Activated effector memory CD4-positive, alpha-beta T cell treated with anti-CD3 and anti-CD28 coated beads, Interleukin-2, amount 50 U/mL, for 16 hours (primary cell): ENCODE measurements around the gene MAP2K7.
"Not testable (repeated sequence)": the region's sequence is repeated elsewhere in the genome, so short reads cannot be mapped to it uniquely, and the experiment has no call there.

Experiments
- DNase-seq: peaks from one replicate; pipeline ENCODE4 v3.0.0-alpha.2; 2020

MAP2K7 gene

DNA sequence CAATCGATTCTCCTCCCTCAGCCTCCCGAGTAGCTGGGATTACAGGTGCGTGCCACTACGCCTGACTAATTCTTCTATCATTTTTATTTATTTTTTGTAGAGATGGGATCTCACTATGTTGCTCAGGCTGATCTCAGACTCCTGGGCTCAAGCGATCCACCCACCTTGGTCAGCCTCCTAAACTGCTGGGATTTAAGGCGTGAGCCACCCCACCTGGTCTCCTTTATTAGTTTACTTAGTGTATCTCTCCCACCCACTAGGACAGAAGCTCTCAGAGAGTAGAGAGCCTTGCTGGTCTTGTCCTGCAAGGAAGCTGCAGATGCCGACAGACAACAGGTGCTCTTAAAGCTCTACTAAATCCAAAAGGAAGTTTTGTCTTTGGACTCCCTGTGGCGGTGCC lies 17.9 kb upstream of the MAP2K7 start:
- no peak for DNase-seq

DNA sequence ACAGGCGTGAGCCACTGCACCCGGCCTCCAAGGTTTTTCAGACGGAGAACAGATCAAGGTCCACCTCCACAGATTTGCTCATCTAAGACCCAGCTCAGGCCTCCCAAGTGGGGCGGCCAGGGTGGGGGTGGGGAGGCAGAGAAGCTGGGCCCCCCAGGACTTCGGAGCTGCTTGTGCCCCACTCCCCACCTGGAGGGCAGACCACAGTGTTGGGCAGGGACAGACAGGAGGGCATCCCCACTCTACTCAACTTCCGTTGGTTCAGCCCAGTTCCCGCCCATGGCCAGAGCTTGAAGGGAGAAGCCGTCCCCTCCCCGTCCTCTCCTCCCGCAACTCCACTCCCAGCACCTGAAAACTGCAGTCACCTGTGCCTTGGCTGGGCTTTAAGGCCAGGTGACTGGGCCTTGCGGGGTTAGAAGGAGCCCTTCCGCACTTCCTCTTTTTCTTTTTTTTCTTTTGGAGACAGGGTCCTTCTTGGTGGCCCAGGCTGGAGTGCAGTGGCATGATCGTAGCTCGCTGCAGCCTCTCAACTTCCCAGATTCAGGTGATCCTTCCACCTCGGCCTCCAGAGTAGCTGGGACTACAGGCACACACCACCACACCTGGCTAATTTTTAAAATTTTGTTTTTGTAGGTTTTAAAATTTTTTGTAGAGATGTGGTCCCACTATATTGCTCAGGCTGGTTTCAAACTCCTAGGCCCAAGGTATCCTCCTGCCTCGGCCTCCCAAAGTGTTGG lies 16.1 kb upstream of the MAP2K7 start:
- no peak for DNase-seq

DNA sequence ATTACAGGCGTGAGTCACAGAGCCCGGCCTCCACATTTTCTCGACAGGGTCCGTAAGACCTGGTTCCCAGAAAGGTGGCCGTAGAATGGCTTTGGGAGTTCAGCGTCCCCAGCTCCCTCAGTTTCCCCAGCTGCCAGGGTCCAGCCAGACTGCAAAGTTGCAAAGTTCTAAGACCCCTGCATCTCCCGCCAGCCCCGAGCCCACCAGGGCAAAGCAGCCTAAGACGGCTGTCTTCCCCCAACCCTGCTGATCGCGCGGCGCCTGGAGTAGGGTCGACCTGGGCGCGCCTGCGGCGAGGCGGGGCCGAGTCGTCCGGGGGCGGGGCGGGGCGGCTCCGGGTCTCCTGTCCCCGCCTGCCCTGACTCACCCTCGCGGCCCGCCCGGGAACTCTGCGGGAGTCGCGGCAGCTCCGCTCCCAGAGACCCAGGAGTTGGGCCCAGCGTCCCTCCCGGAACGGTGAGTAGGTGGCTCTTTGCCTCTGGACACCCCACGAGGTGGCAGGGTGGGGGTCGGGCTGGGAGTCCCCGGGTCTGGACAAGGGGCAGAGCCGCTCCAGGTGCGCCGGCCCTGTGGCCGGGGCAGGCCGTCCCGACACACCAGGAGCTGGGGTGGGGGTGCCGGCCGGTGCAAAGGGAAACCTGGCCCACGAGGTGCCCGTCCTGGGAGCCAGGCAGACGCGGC lies 15.4 kb upstream of the MAP2K7 start, which contains the start of gene LRRC8E:
TSS of gene LRRC8E (plus strand) at position 366 of the 681 bp plus-strand sequence. CDS start 7,094 bp downstream, outside the sequence.
- DNase-seq: peak; percentile 76

DNA sequence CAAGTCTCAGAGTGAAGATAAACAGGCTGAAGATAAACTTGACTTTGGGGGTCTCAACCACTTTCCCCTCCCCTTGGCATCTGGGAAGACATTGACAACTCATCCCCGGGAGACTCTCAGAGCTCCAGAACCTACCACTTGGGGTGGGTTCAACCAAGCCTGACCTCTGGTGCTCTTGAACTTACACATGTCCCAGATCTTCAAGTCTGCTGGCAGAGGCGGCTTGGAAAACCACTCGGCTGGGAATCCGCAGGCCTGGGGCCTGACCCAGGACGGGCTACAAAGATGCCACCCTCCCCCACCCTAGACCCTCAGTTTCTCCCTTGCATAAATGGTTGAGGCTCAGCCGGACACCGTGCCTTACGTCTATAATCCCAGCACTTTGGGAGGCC lies 14.9 kb upstream of the MAP2K7 start:
- DNase-seq: no peak

DNA sequence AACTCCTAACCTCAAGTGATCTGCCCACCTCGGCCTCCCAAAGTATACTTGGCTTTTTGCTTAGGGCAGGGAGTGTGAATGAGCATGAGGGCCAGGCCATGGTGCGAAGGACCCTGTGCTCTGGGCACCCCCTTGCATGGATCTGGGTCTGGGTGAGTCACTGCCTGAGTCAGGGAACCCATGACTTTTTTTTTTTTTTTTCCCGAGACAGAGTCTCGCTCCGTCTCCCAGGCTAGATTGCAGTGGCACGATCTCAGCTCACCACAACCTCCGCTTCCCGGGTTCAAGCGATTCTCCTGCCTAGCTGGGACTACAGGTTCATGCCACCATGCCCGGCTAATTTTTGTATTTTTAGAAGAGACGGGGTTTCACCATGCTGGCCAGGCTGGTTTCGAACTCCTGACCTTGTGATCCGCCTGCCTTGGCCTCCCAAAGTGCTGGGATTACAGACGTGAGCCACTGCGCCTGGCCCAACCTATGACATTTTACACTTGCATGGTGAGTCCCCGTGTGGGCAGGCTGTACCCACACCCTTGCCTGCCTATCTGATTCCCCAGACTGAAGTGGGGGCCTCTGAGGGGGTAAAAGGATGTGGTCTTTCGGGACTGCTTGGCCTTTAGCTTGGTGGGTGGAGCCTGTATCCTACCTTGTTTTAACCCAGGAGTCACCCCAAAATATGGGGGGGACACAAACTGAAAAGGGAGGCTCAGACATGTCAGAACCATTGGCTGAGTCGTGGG lies 10.1 kb upstream of the MAP2K7 start:
- not testable (repeated sequence) for DNase-seq

DNA sequence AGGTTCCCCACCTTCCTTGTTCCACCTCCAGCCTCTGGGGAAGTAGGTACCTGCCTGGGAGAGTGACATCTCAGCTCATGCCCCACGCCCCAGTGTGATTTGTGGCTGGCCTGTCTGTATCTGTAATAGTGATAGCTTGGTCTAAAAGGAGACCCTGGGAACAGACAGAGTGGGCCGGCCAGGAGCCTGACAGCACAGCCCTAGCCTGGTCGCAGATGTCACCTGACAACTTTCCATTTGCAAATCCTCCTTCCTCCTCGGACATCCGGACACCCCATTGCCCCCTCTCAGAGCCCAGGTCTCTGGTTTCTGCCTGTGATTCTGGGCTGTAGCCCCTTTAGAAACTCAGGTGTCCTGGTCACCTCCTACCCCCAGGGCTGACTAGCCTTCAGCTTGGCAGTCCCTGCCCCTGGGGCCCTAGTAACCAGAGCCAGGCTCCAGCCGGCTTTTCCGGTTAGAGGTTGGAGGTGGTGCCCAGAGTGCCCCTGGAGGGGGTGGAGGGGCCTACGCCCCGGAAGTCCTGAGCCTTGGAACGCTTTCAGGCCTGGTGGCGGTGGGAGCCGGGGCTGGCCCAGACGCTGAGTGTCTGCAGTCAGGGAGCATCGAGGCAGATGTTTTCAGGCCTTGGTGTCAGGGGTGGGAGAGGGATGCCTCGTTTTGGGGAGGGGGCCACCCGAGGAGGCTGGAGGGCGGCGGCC lies 8.9 kb upstream of the MAP2K7 start:
- no peak for DNase-seq

DNA sequence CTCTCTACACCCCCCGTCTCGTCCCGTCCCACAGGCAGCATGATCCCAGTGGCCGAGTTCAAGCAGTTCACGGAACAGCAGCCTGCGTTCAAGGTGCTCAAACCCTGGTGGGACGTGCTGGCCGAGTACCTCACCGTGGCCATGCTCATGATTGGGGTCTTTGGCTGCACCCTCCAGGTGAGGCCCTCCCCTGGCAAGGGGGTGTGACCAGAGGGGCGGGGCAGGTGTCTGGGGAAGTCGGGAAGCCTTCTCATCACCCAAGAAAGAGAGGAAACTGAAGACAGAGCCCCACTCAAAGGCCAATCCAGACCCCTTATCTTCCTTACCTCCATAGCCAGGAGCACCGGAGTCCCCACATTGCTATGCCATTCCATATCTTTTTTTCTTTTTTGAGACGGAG lies 8.1 kb upstream of the MAP2K7 start:
- no peak for DNase-seq

DNA sequence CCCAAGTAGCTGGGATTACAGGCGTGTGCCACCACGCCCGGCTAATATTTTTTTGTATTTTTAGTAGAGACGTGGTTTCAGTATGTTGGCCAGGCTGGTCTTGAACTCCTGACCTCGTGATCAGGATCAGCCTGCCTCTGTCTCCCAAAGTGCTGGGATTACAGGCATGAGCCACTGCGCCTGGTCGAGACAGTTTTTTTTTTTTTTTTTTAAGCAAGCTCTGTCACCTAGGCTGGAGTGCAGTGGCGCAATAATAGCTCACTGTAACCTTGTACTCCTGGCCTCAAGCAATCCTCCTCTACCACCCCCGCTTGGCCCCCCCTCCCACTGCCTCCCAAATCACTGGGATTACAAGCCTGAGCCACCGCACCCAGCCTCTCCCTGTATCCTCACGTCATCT lies 6.4 kb upstream of the MAP2K7 start:
- DNase-seq: no peak

DNA sequence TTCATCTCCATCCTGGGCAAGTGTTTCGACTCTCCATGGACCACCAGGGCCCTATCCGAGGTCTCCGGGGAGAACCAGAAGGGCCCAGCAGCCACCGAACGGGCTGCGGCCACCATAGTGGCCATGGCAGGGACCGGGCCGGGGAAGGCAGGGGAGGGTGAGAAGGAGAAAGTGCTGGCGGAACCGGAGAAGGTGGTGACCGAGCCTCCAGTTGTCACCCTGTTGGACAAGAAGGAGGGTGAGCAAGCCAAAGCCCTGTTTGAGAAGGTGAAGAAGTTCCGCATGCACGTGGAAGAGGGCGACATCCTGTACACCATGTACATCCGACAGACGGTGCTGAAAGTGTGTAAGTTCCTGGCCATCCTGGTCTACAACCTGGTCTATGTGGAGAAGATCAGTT lies 4.7 kb upstream of the MAP2K7 start:
- DNase-seq: no peak

DNA sequence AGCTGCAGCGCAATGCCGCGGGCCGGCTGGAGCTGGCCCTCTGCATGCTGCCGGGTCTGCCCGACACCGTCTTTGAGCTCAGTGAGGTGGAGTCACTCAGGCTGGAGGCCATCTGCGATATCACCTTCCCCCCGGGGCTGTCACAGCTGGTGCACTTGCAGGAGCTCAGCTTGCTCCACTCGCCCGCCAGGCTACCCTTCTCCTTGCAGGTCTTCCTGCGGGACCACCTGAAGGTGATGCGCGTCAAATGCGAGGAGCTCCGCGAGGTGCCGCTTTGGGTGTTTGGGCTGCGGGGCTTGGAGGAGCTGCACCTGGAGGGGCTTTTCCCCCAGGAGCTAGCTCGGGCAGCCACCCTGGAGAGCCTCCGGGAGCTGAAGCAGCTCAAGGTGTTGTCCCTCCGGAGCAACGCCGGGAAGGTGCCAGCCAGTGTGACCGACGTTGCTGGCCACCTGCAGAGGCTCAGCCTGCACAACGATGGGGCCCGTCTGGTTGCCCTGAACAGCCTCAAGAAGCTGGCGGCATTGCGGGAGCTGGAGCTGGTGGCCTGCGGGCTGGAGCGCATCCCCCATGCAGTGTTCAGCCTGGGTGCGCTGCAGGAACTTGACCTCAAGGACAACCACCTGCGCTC lies 3.8 kb upstream of the MAP2K7 start:
- DNase-seq: no peak

DNA sequence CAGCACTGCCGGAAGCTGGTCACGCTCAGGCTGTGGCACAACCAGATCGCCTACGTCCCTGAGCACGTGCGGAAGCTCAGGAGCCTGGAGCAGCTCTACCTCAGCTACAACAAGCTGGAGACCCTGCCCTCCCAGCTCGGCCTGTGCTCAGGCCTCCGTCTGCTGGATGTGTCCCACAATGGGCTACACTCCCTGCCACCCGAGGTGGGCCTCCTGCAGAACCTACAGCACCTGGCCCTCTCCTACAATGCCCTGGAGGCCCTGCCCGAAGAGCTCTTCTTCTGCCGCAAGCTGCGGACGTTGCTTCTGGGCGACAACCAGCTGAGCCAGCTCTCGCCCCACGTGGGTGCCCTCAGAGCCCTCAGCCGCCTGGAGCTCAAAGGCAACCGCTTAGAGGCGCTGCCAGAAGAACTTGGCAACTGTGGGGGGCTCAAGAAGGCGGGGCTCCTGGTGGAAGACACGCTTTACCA lies 3.2 kb upstream of the MAP2K7 start:
- no peak for DNase-seq

DNA sequence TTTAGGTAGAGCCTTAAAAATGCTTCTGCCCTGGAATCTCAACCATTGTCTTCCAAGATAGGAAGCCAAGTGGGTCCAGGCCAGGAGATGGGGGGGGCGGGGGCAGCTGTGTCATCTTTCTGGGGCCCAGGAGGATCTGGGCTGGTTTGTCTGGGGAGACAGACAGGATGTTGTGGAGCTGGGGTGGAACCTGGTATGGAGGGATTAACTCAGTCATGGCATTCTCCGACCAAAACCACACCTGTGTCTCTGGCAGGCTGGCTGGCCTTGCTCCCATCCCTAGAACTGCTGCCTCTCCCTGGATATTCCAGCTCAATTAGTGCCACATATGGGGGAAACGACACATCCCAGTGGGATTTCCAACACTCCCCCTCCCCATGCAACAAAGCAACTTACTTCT lies 2.7 kb upstream of the MAP2K7 start:
- no peak for DNase-seq

DNA sequence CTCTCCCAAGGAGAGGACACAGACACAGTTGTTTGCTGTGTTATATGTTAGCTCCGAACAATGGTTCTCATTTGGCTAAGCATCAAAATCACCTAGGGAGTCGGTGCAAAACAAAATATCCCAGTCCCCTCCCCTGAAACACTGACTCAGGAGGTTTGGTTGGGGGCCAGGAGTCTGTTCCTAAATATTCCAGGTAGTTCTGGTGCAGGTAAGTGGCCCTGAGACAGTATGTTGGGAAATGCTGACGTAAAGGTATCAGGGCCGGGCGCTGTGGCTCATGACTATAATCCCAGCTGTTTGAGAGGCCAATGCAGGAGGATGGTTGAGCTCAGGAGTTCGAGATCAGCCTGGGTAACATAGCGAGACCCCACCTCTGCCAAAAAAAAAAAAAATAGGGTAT lies 2.3 kb upstream of the MAP2K7 start:
- no peak for DNase-seq

DNA sequence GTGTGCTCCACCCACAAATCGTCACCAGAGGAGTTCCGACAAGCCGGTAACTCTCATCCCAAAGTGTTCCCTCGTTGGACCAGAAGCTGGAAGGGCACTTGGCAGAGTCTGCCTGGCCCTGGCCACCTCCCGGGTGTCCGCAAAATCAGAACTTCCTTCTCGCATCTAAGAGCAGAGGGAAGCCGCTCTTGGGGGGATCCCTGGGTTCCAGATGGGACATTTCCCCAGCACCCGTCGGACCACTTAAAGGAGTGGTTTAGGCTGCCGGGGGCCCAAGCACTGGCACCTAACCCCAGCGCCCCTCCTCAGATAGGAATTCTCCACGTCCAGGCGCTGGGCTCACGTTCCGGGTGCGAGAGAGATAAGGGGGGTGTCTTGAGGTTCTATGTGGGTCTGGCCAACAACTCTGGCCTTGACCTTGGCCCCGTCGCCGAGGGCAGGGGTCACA lies 857 bp upstream of the MAP2K7 start:
- no peak for DNase-seq

DNA sequence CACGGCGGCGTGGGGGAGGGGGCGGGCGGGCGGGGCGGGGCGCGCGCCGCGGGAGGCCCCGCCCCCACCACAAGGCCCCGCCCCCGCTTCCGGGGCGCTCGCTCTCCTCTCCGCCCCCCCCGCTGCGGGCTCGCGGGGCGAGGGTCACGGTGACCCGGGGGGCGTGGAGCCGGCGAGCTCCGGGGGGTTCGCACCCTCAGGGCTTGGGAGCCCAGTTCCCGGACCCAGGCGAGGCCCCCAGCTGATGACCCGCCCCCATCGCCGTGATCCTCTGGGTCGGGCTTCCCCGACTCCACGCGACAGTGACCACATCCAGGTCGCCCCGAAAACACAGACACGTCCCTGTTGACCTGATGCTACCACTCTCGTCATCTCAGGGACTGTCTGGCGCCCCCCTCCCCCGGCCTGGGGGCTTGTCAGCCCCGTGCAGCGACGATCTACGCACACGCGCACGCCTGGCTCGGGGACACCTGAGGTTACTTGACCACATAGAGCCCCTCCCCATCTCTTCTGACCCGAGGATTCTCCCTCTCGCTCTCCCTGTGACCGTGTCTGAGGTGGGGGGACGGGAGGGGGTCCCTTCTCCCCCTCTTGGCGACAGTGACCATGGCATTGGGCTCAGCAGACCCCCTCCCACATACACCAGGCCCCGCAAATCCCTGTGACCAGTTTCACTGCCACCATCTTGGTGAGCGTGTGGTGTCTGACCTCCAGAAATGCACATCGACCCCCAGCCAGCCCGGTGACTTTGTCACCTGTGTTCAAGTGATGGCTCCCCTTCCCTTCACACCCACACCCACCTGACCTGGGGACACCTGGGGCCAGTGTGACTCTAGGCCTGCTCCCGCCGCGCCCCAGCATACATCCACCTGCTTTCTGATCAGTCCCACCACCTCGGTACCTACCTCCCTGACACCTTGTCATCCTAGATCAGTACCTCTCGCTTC lies 670 bp downstream of the MAP2K7 start:
- no peak for DNase-seq

DNA sequence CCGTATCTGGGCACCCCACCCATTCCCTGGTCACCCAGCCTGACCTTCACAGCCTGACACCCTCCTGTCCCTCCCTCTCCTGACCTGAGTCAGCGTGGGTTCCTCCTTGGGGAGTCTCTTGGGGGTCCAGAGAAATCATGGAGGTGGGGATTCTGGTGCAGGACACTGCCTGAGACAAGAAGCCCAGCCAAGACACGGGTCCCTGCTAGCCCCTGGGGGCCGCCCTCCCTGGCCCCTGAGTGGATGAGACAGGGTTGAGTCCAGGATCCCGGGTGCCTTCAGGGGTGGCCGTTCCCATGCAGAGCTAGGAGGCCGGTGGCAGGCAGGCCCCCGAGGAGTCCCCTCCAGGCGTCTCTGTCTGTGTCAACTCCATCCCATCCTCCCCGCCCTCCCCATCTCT lies 1.6 kb downstream of the MAP2K7 start:
- DNase-seq: no peak

DNA sequence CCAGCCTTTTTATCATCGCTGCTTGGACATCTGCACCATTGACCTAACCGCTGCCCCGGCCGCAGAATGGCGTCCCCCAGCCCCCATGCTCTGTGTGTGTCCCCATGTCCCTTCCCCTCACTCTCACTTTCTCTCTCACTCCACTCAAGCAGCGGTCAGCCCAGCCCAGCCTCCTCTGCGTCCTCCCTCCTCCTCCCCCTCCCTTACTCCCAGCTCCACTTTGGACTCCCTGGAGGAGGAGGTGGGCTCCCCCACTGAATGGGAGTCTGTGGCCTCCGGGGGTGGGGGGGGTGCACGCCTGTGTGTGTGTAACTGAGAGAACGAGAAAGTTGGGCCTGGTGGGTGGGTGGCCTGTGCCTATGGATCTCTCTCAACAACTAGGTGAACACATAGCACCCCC lies 2.2 kb downstream of the MAP2K7 start:
- no peak for DNase-seq

DNA sequence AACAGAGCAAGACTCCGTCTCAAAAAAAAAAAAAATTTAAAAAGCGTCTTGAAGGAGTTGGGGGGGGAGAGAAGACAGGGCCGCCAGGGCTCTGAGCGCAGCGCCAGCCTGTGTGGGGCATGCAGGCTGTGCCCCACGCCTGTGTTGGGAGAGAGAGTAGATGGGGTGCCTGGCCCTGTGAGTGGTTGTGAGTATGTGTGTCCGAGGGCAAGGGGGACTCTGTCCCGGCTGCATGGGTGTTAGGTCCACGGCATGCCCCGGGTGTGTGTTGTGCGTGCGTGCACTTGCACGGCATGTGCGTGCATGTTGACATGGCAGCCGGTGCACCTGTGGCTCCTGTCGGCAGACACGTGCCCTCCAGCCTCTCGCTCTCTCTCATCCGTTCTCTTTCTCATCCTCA lies 3.4 kb downstream of the MAP2K7 start:
- no peak for DNase-seq

DNA sequence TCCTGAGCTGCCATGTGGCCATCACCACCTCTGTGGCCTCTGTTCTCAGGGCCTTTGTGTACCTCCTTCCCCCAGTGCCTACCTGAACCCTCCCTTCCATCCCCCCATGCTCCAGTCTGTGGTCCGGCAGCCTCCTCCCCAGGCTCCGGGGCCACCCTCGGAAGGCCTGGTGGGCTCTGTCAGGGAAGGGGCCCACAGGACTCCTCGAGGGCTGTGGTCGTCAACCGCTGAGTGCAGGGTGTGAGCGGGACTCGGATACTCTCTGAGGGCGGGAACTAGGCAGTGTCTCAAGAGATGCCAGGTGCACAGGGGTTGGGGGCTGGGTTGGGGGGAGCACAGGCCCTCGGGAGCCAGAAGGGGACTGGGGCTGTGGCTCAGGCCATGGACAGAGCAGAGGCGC lies 3.9 kb downstream of the MAP2K7 start:
- no peak for DNase-seq

DNA sequence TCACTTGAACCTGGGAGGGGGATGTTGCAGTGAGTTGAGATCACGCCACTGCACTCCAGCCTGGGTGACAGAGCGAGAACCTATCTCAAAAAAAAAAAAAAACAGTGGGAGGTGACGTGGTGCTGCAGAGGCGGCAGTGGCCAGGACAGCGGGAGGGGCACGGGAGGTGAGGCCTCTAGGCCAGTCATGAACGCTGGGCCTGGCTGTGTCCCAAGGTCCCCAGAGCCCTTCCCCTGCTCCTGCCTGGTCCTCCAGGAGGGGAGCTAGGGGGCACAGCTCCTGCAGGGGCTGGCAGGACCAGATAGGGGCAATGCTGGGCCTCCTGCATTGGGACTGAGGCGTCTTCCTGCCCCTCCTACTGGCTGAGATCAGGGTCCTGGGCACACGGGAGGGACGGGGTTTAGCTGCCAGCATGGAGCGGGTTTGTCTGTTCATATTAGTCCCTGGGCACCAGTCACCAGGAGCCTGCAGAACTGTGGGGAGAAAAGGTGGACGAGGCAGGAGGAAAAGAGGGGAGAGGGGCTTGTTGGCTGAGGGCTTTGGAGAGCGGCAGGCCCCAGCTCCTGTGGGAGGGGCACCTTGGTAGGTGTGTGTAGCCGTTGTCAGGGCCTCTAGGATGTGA lies 4.5 kb downstream of the MAP2K7 start:
- DNase-seq: no peak
